DLD1 (cell line): Measurements from ENCODE around the gene NLRP7.

ENCODE experiments used
- in situ Hi-C: cut with HindIII; loops from 2 replicates; pipeline ENCODE4 v1.10.0; 2017; ENCODE audit warnings: low sequenced_read_pairs

NLRP7 gene

GRCh38 chr19:54875506-54875905 is 71.8 kb downstream of the NLRP7 start:
- in situ Hi-C loops = no loop called here

DNA sequence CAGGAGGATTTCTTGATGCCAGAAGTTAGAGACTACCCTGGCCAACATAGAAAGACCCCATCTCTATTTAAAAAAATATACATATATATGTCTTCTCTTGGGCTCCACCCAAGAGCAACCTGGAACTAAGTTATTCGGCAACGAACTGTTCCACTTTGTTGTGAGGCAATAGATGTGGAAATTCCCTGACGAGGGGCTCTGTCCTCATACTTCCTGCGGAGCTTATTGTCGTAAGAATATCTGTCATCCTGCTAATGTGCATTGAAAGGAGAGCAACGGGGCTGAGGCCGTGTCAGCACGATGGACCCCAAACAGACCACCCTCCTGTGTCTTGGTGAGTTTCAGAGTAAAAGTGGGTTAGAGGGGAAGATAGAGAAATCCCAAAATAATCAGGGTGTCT is 73.3 kb downstream of the NLRP7 start, which contains the start of gene FCAR:
Gene FCAR (plus strand): TSS at position 246 of the 400 bp plus-strand sequence. CDS start 55 bp downstream, at position 301.
- in situ Hi-C loops = no loop called here
